Endodermal cell (in vitro differentiated cells): ENCODE results near the gene NTN5. TPM values are rescaled to one million over a fixed set of nuclear protein-coding genes. Genes with fewer than 3 reads are reported as not detected.

Source experiments
- DNase-seq: peaks from one replicate; pipeline ENCODE4 v3.0.0-alpha.2; 2017
- H3K27ac ChIP-seq: 2 replicates; pipeline ENCODE4 v1.5.1; 2013; ENCODE audit warnings: mild to moderate bottlenecking, low read depth, low read length, moderate library complexity
- H3K27me3 ChIP-seq: 2 replicates; pipeline ENCODE4 v1.6.1; 2013; ENCODE audit warnings: mild to moderate bottlenecking, low read length, moderate library complexity; ENCODE audit not compliant: insufficient read depth, control insufficient read depth, poor library complexity, severe bottlenecking
- H3K36me3 ChIP-seq: 2 replicates; pipeline ENCODE4 v1.7.0; 2013; ENCODE audit warnings: mild to moderate bottlenecking, low read length, moderate library complexity; ENCODE audit not compliant: control insufficient read depth, insufficient read depth
- H3K4me1 ChIP-seq: one replicate; pipeline ENCODE4 v1.7.0; 2013; ENCODE audit warnings: low read length; ENCODE audit not compliant: control insufficient read depth, insufficient read depth
- H3K4me3 ChIP-seq: 2 replicates; pipeline ENCODE4 v1.5.1; 2013; ENCODE audit warnings: mild to moderate bottlenecking, low read length, moderate library complexity
- H3K9ac ChIP-seq: 2 replicates; pipeline ENCODE4 v1.6.1; 2013; ENCODE audit warnings: mild to moderate bottlenecking, low read length, moderate library complexity; ENCODE audit not compliant: poor library complexity, severe bottlenecking; ENCODE audit errors: extremely low read depth
- H3K9me3 ChIP-seq: 2 replicates; pipeline ENCODE4 v1.6.1; 2013; ENCODE audit warnings: mild to moderate bottlenecking, low read length, moderate library complexity; ENCODE audit not compliant: control insufficient read depth
- H3K27ac Mint-ChIP-seq: 2 replicates; pipeline ENCODE4 v1.8.0; 2020; ENCODE audit warnings: mixed read lengths
- H3K27me3 Mint-ChIP-seq: 2 replicates; pipeline ENCODE4 v1.8.0; 2021; ENCODE audit warnings: mild to moderate bottlenecking, mixed read lengths; ENCODE audit not compliant: insufficient read depth
- H3K36me3 Mint-ChIP-seq: 2 replicates; pipeline ENCODE4 v1.8.0; 2020; ENCODE audit warnings: low read depth, mixed read lengths
- H3K4me1 Mint-ChIP-seq: 2 replicates; pipeline ENCODE4 v1.8.0; 2020; ENCODE audit warnings: mixed read lengths
- H3K4me3 Mint-ChIP-seq: 2 replicates; pipeline ENCODE4 v1.8.0; 2020; ENCODE audit warnings: mild to moderate bottlenecking, moderate library complexity, mixed read lengths
- H3K9me3 Mint-ChIP-seq: 2 replicates; pipeline ENCODE4 v1.8.0; 2020; ENCODE audit warnings: mild to moderate bottlenecking, mixed read lengths
- CTCF ChIP-seq: fragments of 200-600 bp; sonication (generic); conservative IDR thresholded peaks from 2 replicates; pipeline ENCODE4 v1.5.0; 2021; ENCODE audit warnings: antibody characterized with exemption, mild to moderate bottlenecking
- WGBS, 2 experiments: methylation state at CpG; one replicate each; pipeline versions ENCODE4 v1.1.5 to v1.1.7; 2013; ENCODE audit warnings: missing lambda C conversion rate in 2 of 2, mixed read lengths in 1 of 2; ENCODE audit not compliant: insufficient coverage in 1 of 2, insufficient read length in 1 of 2; 5-methylcytosine and 5-hydroxymethylcytosine counted together
- total RNA-seq, 2 donors: library from RNA; stranded (reverse); fragmentation: NEBNext Ultra II Directional in 1 of 2; extraction: Animal tissue kit (Norgen Biotek cat#: 25700) in 1 of 2; gene quantifications; 2 replicates in 1 of 2; 3 replicates in 1 of 2; pipeline ENCODE4 v1.2.1, GENCODE V29; 2021

NTN5 gene
- total RNA-seq, 2 donors from 2014 or later = 1.2 to 1.4 TPM

- no peak overlapping the region for H3K27ac ChIP-seq
- H3K4me3 Mint-ChIP-seq = no peak overlapping the region
These were observed 30.0 kb downstream of the NTN5 start for GRCh38 chr19:48642862-48643261.

GRCh38 chr19:48641850-48642249 is 31.0 kb downstream of the NTN5 start:
- Histone ChIP-seq H3K9me3 (no peaks in the 10 kb centered on the region), H3K4me1 (no peaks in the 10 kb centered on the region), H3K4me3 (no peak overlapping the region), H3K9ac (no peak overlapping the region), H3K27ac (no peak overlapping the region), H3K36me3 (no peaks in the 10 kb centered on the region), H3K27me3 (no peaks in the 10 kb centered on the region)
- peaks cover 25% of the 10 kb centered on the region for H3K36me3 Mint-ChIP-seq
- peaks cover 39% of the 10 kb centered on the region for H3K27me3 Mint-ChIP-seq
- no peak for TF ChIP-seq CTCF
- peaks cover 2% of the 10 kb centered on the region for H3K9me3 Mint-ChIP-seq
- peaks cover 18% of the 10 kb centered on the region for H3K4me1 Mint-ChIP-seq
- no peak overlapping the region for H3K27ac Mint-ChIP-seq
- whole genome bisulfite sequencing, 2 experiments = 99 to 100% methylated on average over 2 of the region's 2 CpGs
- no peak overlapping the region for H3K4me3 Mint-ChIP-seq
- DNase-seq = no peak

More at GRCh38 chr19:48642862-48643261, 30.0 kb downstream of the NTN5 start:
- Mint-ChIP-seq H3K9me3 (peaks cover 2% of the 10 kb centered on the region), H3K27ac (no peak overlapping the region), H3K27me3 (peaks cover 31% of the 10 kb centered on the region), H3K4me1 (peaks cover 21% of the 10 kb centered on the region), H3K36me3 (peaks cover 25% of the 10 kb centered on the region)
- Histone ChIP-seq H3K27me3 (no peaks in the 10 kb centered on the region), H3K4me3 (no peak overlapping the region), H3K9ac (no peak overlapping the region), H3K9me3 (no peaks in the 10 kb centered on the region), H3K36me3 (no peaks in the 10 kb centered on the region), H3K4me1 (no peaks in the 10 kb centered on the region)
- no peak for TF ChIP-seq CTCF
- DNase-seq = no peak
- WGBS, 2 experiments = 85 to 92% methylated on average over 4 to 5 of the region's 5 CpGs

GRCh38 chr19:48639483-48640375 is 33.1 kb downstream of the NTN5 start:
- H3K4me1 ChIP-seq = peaks cover 3% of the 10 kb centered on the region
- H3K9ac ChIP-seq = no peak overlapping the region
- H3K9me3 Mint-ChIP-seq = peaks cover 2% of the 10 kb centered on the region
- TF ChIP-seq CTCF = no peak
- H3K4me1 Mint-ChIP-seq = peaks cover 14% of the 10 kb centered on the region
- H3K27me3 ChIP-seq = peaks cover 11% of the 10 kb centered on the region
- no peaks in the 10 kb centered on the region for H3K9me3 ChIP-seq
- peak; percentile 67 for DNase-seq
- H3K27ac ChIP-seq = no peak overlapping the region
- H3K36me3 ChIP-seq = no peaks in the 10 kb centered on the region
- peak overlapping the region; percentile 49 for H3K4me3 Mint-ChIP-seq
- H3K27ac Mint-ChIP-seq = peak overlapping the region; percentile 87
- peaks cover 49% of the 10 kb centered on the region for H3K27me3 Mint-ChIP-seq
- 88 to 92% methylated on average over 16 to 31 of the region's 33 CpGs for WGBS, 2 experiments
- H3K4me3 ChIP-seq = no peak overlapping the region
- peaks cover 25% of the 10 kb centered on the region for H3K36me3 Mint-ChIP-seq
